GM23338 (cell line): ENCODE data around the gene MED13L. TPM values are rescaled to one million over a fixed set of nuclear protein-coding genes. Genes with fewer than 3 reads are reported as not detected.

Experiments
- ATAC-seq: fragments of 200-7000 bp; cut with Tn5 transposase; 3 replicates; pipeline ENCODE4 v1.9.1; 2020
- DNase-seq: peaks from one replicate; pipeline ENCODE4 v3.0.0-alpha.2; 2015; ENCODE audit warnings: low spot score
- H2AFZ ChIP-seq: fragments of 200-600 bp; sonication (generic); 2 replicates; pipeline ENCODE4 v1.8.0; 2016; ENCODE audit warnings: antibody characterized with exemption, mild to moderate bottlenecking, moderate library complexity
- H3F3A ChIP-seq: fragments of 200-600 bp; sonication (generic); replicated peaks from 2 replicates; pipeline ENCODE4 v1.8.0; 2017; ENCODE audit warnings: antibody characterized with exemption, mixed run types, low read depth
- H3K27ac ChIP-seq: fragments of 200-600 bp; sonication (generic); 2 replicates; pipeline ENCODE4 v1.6.1; 2016; ENCODE audit warnings: low read depth
- H3K27me3 ChIP-seq: fragments of 200-600 bp; sonication (generic); 2 replicates; pipeline ENCODE4 v1.8.0; 2016; ENCODE audit warnings: mild to moderate bottlenecking, mixed run types, moderate library complexity; ENCODE audit not compliant: insufficient read depth
- H3K36me3 ChIP-seq: fragments of 200-600 bp; sonication (generic); 2 replicates; pipeline ENCODE4 v1.8.0; 2016; ENCODE audit warnings: mild to moderate bottlenecking; ENCODE audit not compliant: insufficient read depth
- H3K4me1 ChIP-seq: fragments of 200-600 bp; sonication (generic); 2 replicates; pipeline ENCODE4 v1.8.0; 2016; ENCODE audit warnings: mild to moderate bottlenecking, moderate library complexity; ENCODE audit not compliant: insufficient read depth
- H3K4me2 ChIP-seq: fragments of 200-600 bp; sonication (generic); 2 replicates; pipeline ENCODE4 v1.7.1; 2017; ENCODE audit warnings: mixed run types
- H3K4me3 ChIP-seq: fragments of 200-600 bp; sonication (generic); 2 replicates; pipeline ENCODE4 v1.6.1; 2016; ENCODE audit warnings: mixed run types
- H3K79me2 ChIP-seq: fragments of 200-600 bp; sonication (generic); replicated peaks from 2 replicates; pipeline ENCODE4 v1.8.0; 2017; ENCODE audit warnings: mild to moderate bottlenecking; ENCODE audit not compliant: insufficient read depth
- H3K9me2 ChIP-seq: fragments of 200-600 bp; sonication (generic); 2 replicates; pipeline ENCODE4 v1.8.0; 2017; ENCODE audit not compliant: insufficient read depth
- H4K20me1 ChIP-seq: fragments of 200-600 bp; sonication (generic); replicated peaks from 2 replicates; pipeline ENCODE4 v1.8.0; 2017; ENCODE audit warnings: mild to moderate bottlenecking; ENCODE audit not compliant: insufficient read depth
- H3K27ac Mint-ChIP-seq: 2 replicates; pipeline ENCODE4 v1.8.0; 2020; ENCODE audit warnings: inconsistent platforms, mild to moderate bottlenecking, moderate library complexity, mixed read lengths
- H3K27me3 Mint-ChIP-seq: 3 replicates; pipeline ENCODE4 v1.8.0; 2022; ENCODE audit warnings: low read depth, mild to moderate bottlenecking, moderate library complexity, mixed read lengths, inconsistent platforms; ENCODE audit not compliant: insufficient read depth, poor library complexity
- H3K36me3 Mint-ChIP-seq: 3 replicates; pipeline ENCODE4 v1.8.0; 2021; ENCODE audit warnings: low read depth, mild to moderate bottlenecking, inconsistent platforms, moderate library complexity, mixed read lengths
- H3K4me1 Mint-ChIP-seq: 3 replicates; pipeline ENCODE4 v1.8.0; 2020; ENCODE audit warnings: mild to moderate bottlenecking, inconsistent platforms, mixed read lengths
- H3K4me3 Mint-ChIP-seq: 3 replicates; pipeline ENCODE4 v1.8.0; 2021; ENCODE audit warnings: moderate library complexity, mild to moderate bottlenecking, inconsistent platforms, mixed read lengths
- H3K9me3 Mint-ChIP-seq: 3 replicates; pipeline ENCODE4 v1.8.0; 2020; ENCODE audit warnings: moderate library complexity, mild to moderate bottlenecking, inconsistent platforms, mixed read lengths
- CREB1 ChIP-seq: fragments of 250-450 bp; sonication (Bioruptor Pico); IDR thresholded peaks from 2 replicates; pipeline ENCODE4 v1.5.0; 2020; ENCODE audit warnings: low read depth, mild to moderate bottlenecking, moderate library complexity
- CTCF ChIP-seq, 2 experiments: fragments of 200-600 bp in 1 of 2; sonication (generic) in 1 of 2; conservative IDR thresholded peaks; 2 replicates each; pipeline versions ENCODE4 v1.5.1 to v1.6.1; 2016 to 2017; ENCODE audit warnings: antibody characterized with exemption in 2 of 2, low read depth in 2 of 2, mild to moderate bottlenecking in 2 of 2, moderate library complexity in 1 of 2
- ETS1 ChIP-seq: IDR thresholded peaks from 2 replicates; pipeline ENCODE4 v1.6.1; 2016; ENCODE audit warnings: antibody characterized with exemption
- EZH2phosphoT487 ChIP-seq: fragments of 200-600 bp; sonication (generic); IDR thresholded peaks from one replicate; pipeline ENCODE4 v1.8.1; 2018; ENCODE audit warnings: antibody characterized with exemption; ENCODE audit not compliant: unreplicated experiment
- JUNB ChIP-seq: IDR thresholded peaks from one replicate; pipeline ENCODE4 v1.6.1; 2016; ENCODE audit warnings: antibody characterized with exemption; ENCODE audit not compliant: unreplicated experiment
- STAT1 ChIP-seq: IDR thresholded peaks from one replicate; pipeline ENCODE4 v1.6.1; 2016; ENCODE audit warnings: antibody characterized with exemption; ENCODE audit not compliant: unreplicated experiment
- ZNF114 ChIP-seq: fragments of 250-450 bp; sonication (Bioruptor Pico); IDR thresholded peaks from 2 replicates; pipeline ENCODE4 v1.5.0; 2020; ENCODE audit warnings: mild to moderate bottlenecking, moderate library complexity
- ZNF462 ChIP-seq: fragments of 250-450 bp; sonication (Bioruptor Pico); IDR thresholded peaks from 2 replicates; pipeline ENCODE4 v1.5.0; 2020; ENCODE audit warnings: mild to moderate bottlenecking, moderate library complexity
- polyA plus RNA-seq: library from polyadenylated mRNA; unstranded; fragments of >200 nt; fragmentation: Nextera tagmentation; extraction: Ambion mirVana; gene quantifications from 2 replicates; pipeline ENCODE4 v1.2.1, GENCODE V29; 2016
- total RNA-seq: library from RNA; depleted of rRNA; stranded (reverse); fragments of >200 nt; shearing (Covaris generic); gene quantifications from 2 replicates; pipeline ENCODE4 v1.2.3, GENCODE V29; 2014

The MED13L gene
- total and polyA plus RNA-seq, 2 experiments from 2014 or later = 20.9 to 73.6 TPM

DNA sequence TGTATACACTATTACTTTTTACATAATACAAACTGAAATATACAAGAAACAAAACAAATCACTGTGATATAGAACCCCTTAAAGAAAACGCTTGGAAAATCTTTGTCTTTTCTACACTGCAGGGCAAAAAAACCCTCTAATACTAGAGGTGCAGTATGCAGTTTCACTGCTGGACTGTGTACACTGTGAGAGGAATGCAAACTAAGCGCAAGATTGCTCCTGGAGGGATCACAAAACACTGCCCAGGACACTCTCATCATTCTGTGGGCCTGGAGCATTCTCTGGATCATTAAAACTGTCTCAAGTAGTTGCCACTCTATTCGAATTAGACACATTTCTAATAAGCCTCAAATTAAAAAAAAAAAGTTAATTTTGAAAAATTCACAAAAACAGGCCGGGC is 217.6 kb downstream of the MED13L start (continued):
- TF ChIP-seq ZNF462 (CRISPR knock-in tag) = no peak

- Histone ChIP-seq H3K27ac (no peak overlapping the region), H3K79me2 (peaks cover 22% of the 10 kb centered on the region), H3K9me2 (no peaks in the 10 kb centered on the region), H3K27me3 (no peaks in the 10 kb centered on the region), H4K20me1 (no peaks in the 10 kb centered on the region), H3K4me3 (no peak overlapping the region), H3K36me3 (no peaks in the 10 kb centered on the region), H3F3A (no peaks in the 10 kb centered on the region), H3K4me2 (no peak overlapping the region), H2AFZ (no peak overlapping the region), H3K4me1 (no peaks in the 10 kb centered on the region)
- DNase-seq (no peak), ATAC-seq (no peak)
- Mint-ChIP-seq H3K9me3 (no peaks in the 10 kb centered on the region), H3K4me1 (peaks cover 5% of the 10 kb centered on the region), H3K36me3 (no peaks in the 10 kb centered on the region), H3K4me3 (no peak overlapping the region), H3K27ac (no peak overlapping the region), H3K27me3 (no peaks in the 10 kb centered on the region)
- no peak for TF ChIP-seq CREB1
- no peak for TF ChIP-seq JUNB
- TF ChIP-seq ZNF114 (CRISPR knock-in tag) = no peak
- no peak for TF ChIP-seq EZH2phosphoT487
- TF ChIP-seq ETS1 = no peak
- no peak for TF ChIP-seq STAT1
- TF ChIP-seq CTCF (conservative IDR thresholded peaks at IDR 0.05; ENCODE audit: low read depth in 2 of 2) = no peak
Observed at GRCh38 chr12:116058574-116058973, 218.9 kb downstream of the MED13L start.
